ENCODE measurements around the gene LHX2.

DNA sequence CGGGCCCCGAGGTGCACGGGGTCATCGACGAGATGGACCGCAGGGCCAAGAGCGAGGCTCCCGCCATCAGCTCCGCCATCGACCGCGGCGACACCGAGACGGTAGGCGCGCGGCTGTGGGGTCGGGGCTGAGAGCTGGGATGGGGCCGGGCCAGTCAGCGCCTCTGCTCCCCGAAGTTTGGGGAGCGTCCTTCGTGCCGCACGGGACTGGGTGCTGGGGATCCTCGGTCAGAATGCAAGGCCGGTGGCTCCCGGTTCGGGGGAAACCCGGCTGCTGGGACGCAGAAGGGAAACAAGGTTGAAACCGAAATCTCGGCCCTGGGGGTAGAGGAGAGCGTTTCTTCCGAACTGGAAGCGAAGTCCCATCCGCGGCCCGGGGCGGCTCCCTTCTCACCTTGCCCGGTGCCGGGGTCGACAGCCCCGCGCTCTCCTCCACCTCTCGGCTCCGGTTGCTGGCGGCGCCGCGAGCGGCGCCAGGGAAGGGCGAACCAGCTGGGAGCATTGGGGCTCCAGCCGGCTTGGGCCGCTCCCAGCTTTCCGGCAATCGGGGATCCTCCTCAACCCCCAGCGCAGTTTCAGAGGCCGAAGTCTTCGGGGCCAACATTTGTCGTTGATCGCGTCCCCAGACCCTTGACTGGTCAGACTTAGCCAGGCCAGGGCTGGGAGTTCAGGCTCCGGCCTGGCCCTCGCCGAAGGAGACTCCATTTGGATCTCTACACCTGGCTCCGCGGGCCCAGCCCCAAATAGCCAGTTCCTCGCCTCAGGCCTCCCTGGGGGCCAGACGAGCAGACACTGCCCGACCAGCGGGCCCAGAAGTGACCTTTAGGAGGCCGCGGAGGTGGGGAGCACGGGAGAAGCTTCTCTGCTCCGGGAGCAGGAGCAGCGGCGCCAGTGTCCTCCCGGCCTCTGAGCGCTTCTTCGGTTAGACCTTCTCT, 1.1 kb downstream of the LHX2 start:
- TF ChIP-seq EZH2 (IDR thresholded peaks at IDR 0.05; ENCODE audit: borderline replicate concordance) (peak; percentile 90), EZH2phosphoT487 (IDR thresholded peaks at IDR 0.05; ENCODE audit: low read depth, severe bottlenecking, unreplicated experiment) (peak; percentile 81)
- TF ChIP-seq, protein P1, sequence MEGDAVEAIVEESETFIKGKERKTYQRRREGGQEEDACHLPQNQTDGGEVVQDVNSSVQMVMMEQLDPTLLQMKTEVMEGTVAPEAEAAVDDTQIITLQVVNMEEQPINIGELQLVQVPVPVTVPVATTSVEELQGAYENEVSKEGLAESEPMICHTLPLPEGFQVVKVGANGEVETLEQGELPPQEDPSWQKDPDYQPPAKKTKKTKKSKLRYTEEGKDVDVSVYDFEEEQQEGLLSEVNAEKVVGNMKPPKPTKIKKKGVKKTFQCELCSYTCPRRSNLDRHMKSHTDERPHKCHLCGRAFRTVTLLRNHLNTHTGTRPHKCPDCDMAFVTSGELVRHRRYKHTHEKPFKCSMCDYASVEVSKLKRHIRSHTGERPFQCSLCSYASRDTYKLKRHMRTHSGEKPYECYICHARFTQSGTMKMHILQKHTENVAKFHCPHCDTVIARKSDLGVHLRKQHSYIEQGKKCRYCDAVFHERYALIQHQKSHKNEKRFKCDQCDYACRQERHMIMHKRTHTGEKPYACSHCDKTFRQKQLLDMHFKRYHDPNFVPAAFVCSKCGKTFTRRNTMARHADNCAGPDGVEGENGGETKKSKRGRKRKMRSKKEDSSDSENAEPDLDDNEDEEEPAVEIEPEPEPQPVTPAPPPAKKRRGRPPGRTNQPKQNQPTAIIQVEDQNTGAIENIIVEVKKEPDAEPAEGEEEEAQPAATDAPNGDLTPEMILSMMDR (IDR thresholded peaks at IDR 0.05; ENCODE audit: poor library complexity) = no peak
